ENCODE data around the gene FNDC8. TPM values are rescaled to one million over a fixed set of nuclear protein-coding genes. Genes with fewer than 3 reads are reported as not detected.
A peak's percentile ranks its signal among the peaks of the same experiment; 100 is the strongest.
"Not testable (repeated sequence)": the region's sequence is repeated elsewhere in the genome, so short reads cannot be mapped to it uniquely, and the experiment has no call there.

The FNDC8 gene
- total RNA-seq, 1 donor from 2014 or later: not detected

GRCh38 chr17:35130392-35130791 is 9.0 kb downstream of the FNDC8 start:
- DNase-seq (no peak), ATAC-seq (no peak)
- intact Hi-C loops (cut with micrococcal nuclease): no loop called here

- no peak for DNase-seq
Measured at GRCh38 chr17:35132099-35132498, 10.7 kb downstream of the FNDC8 start.

GRCh38 chr17:35132816-35133550 is 11.6 kb downstream of the FNDC8 start:
- DNase-seq (no peak), ATAC-seq (no peak)
- intact Hi-C loops (cut with micrococcal nuclease): no loop called here

More at GRCh38 chr17:35132099-35132498, 10.7 kb downstream of the FNDC8 start:
- intact Hi-C loops (cut with micrococcal nuclease): no loop called here
- no peak for ATAC-seq

GRCh38 chr17:35135322-35135721 is 13.9 kb downstream of the FNDC8 start:
- ATAC-seq (no peak), DNase-seq (no peak)
- intact Hi-C loops (cut with micrococcal nuclease): no loop called here

- ATAC-seq (no peak), DNase-seq (no peak)
- intact Hi-C loops (cut with micrococcal nuclease): no loop called here
Measured at GRCh38 chr17:35138218-35138617, 16.8 kb downstream of the FNDC8 start.

- peak; percentile 89 for DNase-seq
- ATAC-seq: peak; percentile 89
- intact Hi-C loops (cut with micrococcal nuclease): no loop called here
Measured at GRCh38 chr17:35141681-35142466, 20.5 kb downstream of the FNDC8 start, which contains the start of gene NLE1. TSS of gene NLE1 (minus strand) at chr17:35142303. CDS start at chr17:35142275, 28 bp downstream.

- ATAC-seq (no peak), DNase-seq (no peak)
- intact Hi-C loops (cut with micrococcal nuclease): no loop called here
Measured at GRCh38 chr17:35142467-35142796, 21.0 kb downstream of the FNDC8 start.

GRCh38 chr17:35144840-35145239 is 23.4 kb downstream of the FNDC8 start:
- intact Hi-C loops (cut with micrococcal nuclease): no loop called here
- DNase-seq: no peak
- no peak for ATAC-seq

- ATAC-seq (peak; percentile 3), DNase-seq (no peak)
- intact Hi-C loops (cut with micrococcal nuclease): no loop called here
Measured at GRCh38 chr17:35146214-35146833, 24.9 kb downstream of the FNDC8 start.

GRCh38 chr17:35147375-35147905 is 26.0 kb downstream of the FNDC8 start, which contains the start of gene UNC45B:
TSS of gene UNC45B (plus strand) at chr17:35147817. CDS start at chr17:35148264, 447 bp downstream.
- intact Hi-C loops (cut with micrococcal nuclease): no loop called here
- ATAC-seq (peak; percentile 91), DNase-seq (peak; percentile 77)

- peak; percentile 32 for ATAC-seq
- intact Hi-C loops (cut with micrococcal nuclease): no loop called here
- no peak for DNase-seq
Measured at GRCh38 chr17:35148144-35148543, 26.7 kb downstream of the FNDC8 start.

GRCh38 chr17:35149941-35150340 is 28.5 kb downstream of the FNDC8 start:
- DNase-seq (no peak), ATAC-seq (no peak)
- intact Hi-C loops (cut with micrococcal nuclease): no loop called here

GRCh38 chr17:35151080-35151479 is 29.7 kb downstream of the FNDC8 start:
- ATAC-seq; DNase-seq; intact Hi-C loops (cut with micrococcal nuclease): not testable (repeated sequence)

GRCh38 chr17:35152421-35153140 is 31.2 kb downstream of the FNDC8 start:
- DNase-seq (no peak), ATAC-seq (no peak)
- intact Hi-C loops (cut with micrococcal nuclease): no loop called here

GRCh38 chr17:35154196-35155165 is 33.1 kb downstream of the FNDC8 start:
- DNase-seq (no peak), ATAC-seq (no peak)
- intact Hi-C loops (cut with micrococcal nuclease): no loop called here

- no peak for DNase-seq
- intact Hi-C loops (cut with micrococcal nuclease): no loop called here
- no peak for ATAC-seq
Measured at GRCh38 chr17:35155246-35155645, 33.8 kb downstream of the FNDC8 start.

- DNase-seq (no peak), ATAC-seq (no peak)
- intact Hi-C loops (cut with micrococcal nuclease): no loop called here
Measured at GRCh38 chr17:35159940-35160339, 38.5 kb downstream of the FNDC8 start.
